ENCODE measurements around the gene CEP112.

GRCh38 chr17:66191593-66192377, at the start of gene CEP112:
- TF ChIP-seq CTCF (IDR thresholded peaks at IDR 0.05; ENCODE audit: low read length) = no peak
- TF ChIP-seq EZH2phosphoT487 (IDR thresholded peaks at IDR 0.05; ENCODE audit: low read length) = no peak
- no peak for TF ChIP-seq EZH2 (optimal IDR thresholded peaks at IDR 0.05; ENCODE audit: low read depth, low read length)

Measured in MM.1S (cell line).